GM21786 (cell line): Measurements from ENCODE around the gene TUBB4B.
"Not testable (repeated sequence)": the region's sequence is repeated elsewhere in the genome, so short reads cannot be mapped to it uniquely, and the experiment has no call there.

Source experiments
- ATAC-seq: cut with Tn5 transposase; IDR thresholded peaks from one replicate; pipeline ENCODE4 v1.9.1; 2021; ENCODE audit not compliant: unreplicated experiment

The TUBB4B gene

GRCh38 chr9:137251490-137252268 lies 10.6 kb downstream of the TUBB4B start:
- no peak for ATAC-seq

- ATAC-seq, result no peak
These were observed 11.7 kb downstream of the TUBB4B start for GRCh38 chr9:137252555-137253506.

- ATAC-seq, result no peak
These were observed 12.9 kb downstream of the TUBB4B start for GRCh38 chr9:137253717-137254623.

- ATAC-seq, result peak; percentile 60
These were observed 13.7 kb downstream of the TUBB4B start, which contains the start of gene NELFB for GRCh38 chr9:137254624-137255447. Gene NELFB (plus strand): TSS chr9:137255327.

- no peak for ATAC-seq
These were observed 14.5 kb downstream of the TUBB4B start for GRCh38 chr9:137255448-137256114.

GRCh38 chr9:137256362-137256761 lies 15.3 kb downstream of the TUBB4B start:
- ATAC-seq, result no peak

- ATAC-seq, result no peak
These were observed 15.8 kb downstream of the TUBB4B start for GRCh38 chr9:137256856-137257255.

GRCh38 chr9:137262173-137262908 lies 21.3 kb downstream of the TUBB4B start:
- ATAC-seq, result not testable (repeated sequence)

GRCh38 chr9:137262909-137263285 lies 21.8 kb downstream of the TUBB4B start:
- no peak for ATAC-seq

GRCh38 chr9:137263506-137263905 lies 22.4 kb downstream of the TUBB4B start:
- ATAC-seq, result no peak

GRCh38 chr9:137264067-137264466 lies 23.0 kb downstream of the TUBB4B start:
- ATAC-seq, result no peak

GRCh38 chr9:137265496-137266161 lies 24.5 kb downstream of the TUBB4B start:
- no peak for ATAC-seq

GRCh38 chr9:137266162-137266527 lies 25.1 kb downstream of the TUBB4B start:
- no peak for ATAC-seq

- no peak for ATAC-seq
These were observed 25.7 kb downstream of the TUBB4B start for GRCh38 chr9:137266585-137267453.

GRCh38 chr9:137267933-137268355 lies 26.9 kb downstream of the TUBB4B start:
- no peak for ATAC-seq

GRCh38 chr9:137268538-137269201 lies 27.6 kb downstream of the TUBB4B start:
- ATAC-seq, result no peak
